Inflammatory macrophage (primary cell): ENCODE results near the gene NFAT5.
"Not testable (repeated sequence)": the region's sequence is repeated elsewhere in the genome, so short reads cannot be mapped to it uniquely, and the experiment has no call there.

Experiments used
- DNase-seq, 2 donors: peaks; one replicate each; pipeline ENCODE4 v3.0.0-alpha.2; 2020 to 2022

The NFAT5 gene

DNA sequence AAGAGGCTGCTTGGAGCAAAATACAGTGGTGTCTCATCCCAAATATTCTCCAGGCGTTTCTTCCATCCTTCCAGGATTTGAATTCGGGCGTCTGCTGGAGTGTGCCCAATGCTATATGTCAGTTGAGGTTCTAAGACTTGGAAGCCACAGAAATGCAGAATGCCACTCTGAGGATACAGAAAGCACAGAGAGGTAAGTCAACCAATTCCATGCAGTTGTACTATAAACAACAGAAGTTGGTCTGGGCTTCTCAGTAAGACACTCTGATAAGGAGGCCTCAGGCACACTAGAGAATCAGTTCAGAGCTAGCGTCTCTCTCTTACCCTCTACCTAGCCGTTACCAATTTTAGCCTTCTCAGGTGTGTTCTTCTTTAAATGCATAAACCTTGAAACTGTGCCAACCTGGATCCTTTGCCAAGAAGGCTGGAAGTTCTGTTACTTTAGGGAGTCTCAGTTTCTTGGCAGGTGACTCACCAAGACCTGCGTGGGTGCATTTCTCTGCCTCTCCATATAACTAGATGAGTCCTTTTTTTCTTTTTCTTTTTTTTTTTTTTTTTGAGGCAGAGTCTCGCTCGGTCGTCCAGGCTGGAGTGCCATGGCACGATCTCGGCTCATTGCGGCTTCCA is 145.5 kb downstream of the NFAT5 start:
- DNase-seq, result no peak

DNA sequence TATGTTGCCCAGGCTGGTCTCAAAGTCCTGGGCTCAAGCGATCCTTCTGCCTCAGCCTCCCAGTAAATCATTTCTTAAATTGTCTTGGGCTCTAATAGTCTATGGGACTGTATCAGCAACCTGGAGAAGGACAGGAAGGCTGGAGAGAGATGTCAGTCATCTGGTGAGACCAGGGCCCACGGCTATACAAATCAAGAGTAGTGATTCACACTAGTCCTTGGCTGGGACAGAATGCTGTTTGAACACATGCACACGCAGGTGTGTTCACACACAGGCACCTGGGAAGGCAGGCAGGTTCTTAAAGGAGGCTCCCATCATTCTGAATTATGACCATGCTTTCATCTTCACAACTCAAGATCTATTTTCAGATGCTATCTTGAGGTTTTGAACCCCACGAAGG is 146.5 kb downstream of the NFAT5 start:
- DNase-seq, result no peak

DNA sequence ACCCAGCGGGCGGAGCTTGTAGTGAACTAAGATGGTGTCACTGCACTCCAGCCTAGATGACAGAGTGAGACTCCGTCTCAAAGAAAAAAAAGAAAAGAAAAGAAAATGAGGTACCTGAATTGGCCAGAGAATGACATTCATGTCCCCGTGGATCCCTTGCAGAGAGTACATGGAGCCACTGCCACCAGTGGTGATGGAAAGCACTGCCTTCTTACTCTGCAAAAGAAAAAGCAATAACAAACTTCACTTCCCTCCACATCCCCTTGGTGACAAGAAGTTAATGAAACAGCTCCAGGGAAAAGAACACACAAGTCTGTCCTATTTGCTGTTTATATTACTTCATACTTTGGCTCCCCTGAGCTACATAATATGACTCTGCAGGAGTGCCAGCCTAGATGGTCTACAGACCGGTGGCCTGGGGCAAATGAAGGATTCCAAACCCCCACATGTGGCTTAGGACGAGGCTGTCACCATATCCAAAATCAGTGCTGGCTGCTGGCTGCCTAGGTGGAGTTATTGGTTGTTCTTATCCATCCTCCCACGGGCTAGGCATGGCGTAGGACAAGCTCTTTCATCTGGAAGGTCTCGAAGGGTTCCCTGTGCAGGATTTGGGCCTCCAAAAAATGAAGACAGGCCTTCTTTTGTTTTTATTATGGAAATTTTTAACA is 147.3 kb downstream of the NFAT5 start:
- DNase-seq, result no peak

DNA sequence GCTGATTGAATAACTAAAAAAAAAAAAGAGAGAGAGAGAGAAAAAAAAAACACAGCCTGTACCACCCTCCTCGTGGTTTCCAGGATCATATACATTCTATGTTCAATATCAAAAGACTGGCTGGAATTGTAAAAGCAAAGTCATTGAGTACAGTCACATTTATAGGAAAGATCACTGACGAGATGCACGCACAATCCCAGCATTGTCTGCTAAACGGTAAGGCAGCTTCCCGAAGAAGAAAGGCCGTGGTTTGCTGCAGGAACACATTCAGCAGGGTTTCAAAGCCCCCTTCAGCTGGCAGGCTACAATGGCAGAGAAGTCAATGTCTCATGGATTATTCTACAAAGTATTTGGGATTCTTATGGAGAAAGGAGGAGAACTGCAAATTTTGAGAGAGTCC is 151.3 kb downstream of the NFAT5 start:
- DNase-seq, result no peak

DNA sequence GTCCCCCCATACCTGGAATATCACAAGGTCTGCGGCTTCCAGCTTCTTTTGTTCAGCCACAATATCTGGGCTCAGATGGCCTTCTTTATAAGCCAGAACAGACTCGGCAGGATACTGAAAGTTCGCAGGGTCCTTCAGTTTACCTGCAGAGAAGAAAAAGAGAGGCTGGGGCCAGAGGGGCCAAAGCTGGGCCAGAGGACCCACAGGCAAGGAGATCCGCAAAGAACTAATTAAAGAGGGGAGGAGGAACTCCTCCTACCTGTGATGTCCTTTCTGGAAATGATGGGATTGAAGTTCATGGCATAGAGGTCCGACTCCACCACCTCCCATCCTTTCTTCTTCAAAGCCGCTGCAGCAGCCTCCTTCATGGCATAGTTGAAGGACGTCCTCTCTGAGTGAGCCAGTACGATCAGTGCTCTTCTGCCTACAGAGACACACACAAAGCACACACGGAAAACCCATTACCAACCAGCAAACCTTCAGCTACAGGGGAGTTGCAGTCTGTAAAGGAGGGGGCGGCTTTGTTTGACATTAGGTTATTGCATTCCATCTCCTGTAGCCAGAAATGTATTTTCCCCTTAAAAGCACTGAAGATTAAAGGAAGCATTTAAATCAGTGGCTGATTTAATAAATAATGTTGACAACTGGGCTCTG is 152.5 kb downstream of the NFAT5 start:
- DNase-seq, result no peak

DNA sequence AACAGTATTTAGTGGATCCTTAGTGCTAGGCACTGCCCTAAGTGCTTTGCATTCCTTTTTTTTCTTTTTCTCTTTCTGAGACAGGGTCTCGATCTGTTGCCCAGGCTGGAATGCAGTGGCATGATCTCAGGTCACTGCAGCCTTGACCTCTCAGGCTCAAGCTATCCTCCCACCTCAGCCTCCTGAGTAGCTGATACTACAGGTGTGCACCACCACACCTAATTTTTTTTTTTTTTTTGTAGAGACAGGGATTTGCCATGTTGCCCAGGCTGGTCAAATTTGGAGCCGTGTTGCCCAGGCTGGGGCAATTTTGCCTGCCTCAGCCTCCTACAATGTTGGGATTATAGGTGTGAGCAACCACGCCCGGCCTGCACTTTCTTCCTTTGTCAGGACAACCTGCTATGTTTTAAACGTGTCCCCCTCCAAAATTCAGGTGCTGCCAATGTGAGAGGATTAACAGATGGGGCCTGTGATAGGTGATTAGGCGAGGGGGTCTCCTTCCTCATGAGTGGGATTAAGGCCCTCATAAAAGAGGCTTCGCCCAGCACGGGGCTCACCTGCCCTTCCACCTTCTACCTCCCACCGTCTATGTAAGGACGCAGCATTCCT is 155.2 kb downstream of the NFAT5 start:
- no peak for DNase-seq

DNA sequence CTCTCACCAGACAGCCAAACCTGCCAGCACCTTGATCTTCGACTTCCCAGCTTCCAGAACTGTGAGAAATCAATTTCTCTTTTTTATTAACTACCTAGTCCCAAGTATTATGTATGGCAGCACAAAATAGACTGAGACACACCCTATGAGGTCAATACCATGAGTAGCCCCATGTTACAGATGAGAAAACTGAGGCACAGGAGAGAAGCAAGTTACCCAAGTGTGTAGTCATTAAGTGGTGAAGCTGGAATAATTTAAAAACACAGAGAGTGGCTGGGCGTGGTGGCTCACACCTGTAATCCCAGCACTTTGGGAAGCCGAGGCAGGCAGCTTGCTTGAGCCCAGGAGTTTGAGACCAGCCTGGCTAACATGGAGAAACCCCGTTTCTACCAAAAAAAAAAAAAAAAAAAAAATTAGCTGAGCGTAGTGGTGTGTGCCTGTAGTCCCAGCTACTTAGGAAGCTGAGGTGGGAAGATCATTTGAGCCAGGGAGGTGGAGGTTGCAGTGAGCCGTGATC is 155.7 kb downstream of the NFAT5 start:
- no peak for DNase-seq

DNA sequence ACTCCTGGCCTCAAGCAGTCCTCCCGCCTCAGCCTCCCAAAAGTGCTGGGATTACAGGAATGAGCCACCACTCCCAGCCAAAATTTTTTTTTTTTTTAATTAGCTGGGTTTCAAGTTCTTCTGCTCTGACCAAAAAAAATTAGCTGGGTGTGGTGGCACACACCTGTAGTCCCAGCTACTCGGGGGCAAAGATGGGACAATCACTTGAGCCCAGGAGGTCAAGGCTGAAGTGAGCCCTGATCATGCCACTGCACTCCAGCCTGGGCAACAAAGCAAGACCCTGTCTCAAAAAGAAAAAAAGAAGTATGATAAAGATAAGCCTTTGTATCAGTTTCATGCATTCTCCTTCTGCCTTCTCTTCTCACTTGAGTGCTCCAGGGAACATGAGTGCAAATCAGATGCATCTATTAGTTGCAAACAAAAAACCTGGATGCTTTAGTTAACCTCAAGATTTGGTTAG is 158.7 kb downstream of the NFAT5 start:
- no peak for DNase-seq

DNA sequence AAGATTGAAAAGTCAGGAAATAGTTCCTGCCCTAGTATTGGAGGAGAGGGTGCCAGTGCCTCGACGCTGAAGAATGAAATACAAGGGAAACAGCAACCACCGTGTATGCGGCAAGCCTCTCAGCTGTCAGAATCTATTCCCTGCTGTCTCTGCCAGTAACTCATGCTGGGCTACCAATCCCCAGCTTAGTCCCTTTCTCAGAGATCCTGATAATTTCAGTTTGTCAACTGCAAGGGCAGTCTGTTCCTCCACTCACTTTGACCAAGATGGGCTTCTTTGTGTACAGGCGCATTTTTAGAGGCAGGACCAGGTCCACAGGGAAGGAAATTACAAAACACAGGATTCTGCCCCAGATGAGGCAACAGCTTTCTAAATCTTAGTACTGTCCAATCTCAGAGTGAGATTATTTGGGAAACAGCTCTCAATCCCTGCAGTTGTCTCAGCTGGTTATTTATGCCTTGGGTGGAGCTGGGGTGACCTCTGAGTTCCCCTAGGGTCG is 159.3 kb downstream of the NFAT5 start:
- DNase-seq, result peak in 1 of 2 donors; percentile 3

DNA sequence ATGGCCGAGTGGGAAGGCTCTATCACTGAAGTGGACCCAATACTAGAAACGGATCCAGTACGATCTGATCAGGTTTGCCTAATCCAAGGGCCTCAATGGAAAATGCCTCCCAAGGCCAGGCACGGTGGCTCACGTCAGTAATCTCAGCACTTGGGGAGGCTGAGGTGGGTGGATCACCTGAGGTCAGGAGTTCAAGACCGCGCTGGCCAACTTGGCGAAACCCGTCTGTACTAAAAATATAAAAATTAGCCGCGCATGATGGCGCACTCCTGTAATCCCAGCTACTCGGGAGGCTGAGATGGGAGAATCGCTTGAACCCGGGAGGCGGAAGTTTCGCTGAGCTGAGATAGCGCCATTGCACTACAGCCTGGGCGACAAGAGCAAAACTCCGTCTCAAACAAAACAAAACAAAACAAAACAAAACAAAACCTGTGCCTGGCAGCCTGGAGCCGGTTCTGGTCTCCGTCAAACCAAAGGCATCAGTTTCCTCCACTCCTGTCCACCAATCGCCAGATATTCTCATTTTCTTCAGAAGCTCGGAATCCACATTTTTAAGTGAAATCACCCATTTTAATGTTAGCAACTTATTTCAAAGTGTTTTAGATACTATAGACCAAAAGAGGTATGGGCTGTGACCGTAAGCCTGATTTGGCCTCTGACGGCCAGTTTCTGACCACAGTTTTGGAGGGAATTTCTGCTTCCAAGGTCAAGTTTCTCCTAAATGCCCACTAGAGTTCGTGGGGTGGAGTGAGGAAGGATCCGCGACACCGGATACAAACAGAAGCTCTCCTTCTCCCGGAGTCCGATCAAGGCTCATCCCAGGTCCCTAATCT is 159.9 kb downstream of the NFAT5 start:
- no peak for DNase-seq

DNA sequence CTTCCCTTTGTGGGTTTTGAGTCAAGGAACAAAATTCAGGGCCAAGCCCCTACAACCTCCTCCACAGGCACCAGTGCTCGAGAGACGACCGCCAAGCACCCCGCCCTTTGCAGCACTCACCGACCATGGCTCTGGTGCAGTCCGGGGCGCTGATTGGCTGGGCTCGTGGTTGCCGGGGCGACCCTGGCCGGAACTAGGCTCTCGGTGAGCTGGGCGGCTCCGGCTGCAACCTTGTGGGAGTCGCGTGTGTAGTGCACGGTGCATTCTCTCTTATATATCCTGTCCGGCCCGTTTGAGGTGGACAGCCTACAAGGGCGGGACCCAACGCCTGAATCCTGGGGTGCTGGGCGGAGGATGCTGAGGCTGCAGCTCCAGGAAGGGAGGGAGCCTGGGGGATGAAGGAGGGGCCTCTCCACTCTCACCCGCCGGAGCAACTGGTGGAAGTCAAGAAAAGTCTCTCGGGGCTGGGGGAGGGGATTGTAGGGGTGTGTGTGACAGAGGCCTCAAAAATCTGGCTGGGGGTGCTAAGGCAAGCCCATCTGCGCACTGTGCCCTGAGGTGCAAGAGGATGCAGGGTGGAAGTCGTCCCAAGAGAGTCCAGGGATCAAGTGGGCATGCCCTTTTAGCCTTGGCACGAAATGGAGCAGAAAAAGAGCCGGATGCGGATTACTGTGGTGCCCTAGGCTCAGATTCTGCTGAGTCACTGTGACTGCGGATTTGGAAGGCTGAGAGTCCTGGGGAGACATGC is 160.7 kb downstream of the NFAT5 start, which contains the start of gene NQO1:
Gene NQO1, minus strand, starts transcription at position 248 of the 748 bp plus-strand sequence. Its CDS starts 121 bp downstream, at position 127.
- DNase-seq, result peak; percentile 88 to 95

DNA sequence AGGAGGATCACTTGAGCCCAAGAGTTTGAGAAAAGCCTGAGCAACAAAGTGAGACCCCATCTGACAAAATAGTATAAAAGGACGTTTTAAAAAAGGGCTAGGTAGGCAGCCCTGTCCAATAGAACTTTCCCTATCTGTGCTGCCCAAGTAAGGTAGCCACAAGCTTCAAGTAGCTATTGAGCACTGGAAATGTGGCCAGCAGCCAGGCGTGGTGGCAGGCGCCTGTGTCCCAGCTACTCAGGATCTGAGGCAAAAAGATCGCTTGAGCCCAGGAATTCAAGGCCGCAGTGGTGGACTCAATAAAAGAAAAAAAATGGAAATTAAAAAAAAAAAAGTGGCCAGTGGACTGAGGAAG is 162.1 kb downstream of the NFAT5 start:
- no peak for DNase-seq

DNA sequence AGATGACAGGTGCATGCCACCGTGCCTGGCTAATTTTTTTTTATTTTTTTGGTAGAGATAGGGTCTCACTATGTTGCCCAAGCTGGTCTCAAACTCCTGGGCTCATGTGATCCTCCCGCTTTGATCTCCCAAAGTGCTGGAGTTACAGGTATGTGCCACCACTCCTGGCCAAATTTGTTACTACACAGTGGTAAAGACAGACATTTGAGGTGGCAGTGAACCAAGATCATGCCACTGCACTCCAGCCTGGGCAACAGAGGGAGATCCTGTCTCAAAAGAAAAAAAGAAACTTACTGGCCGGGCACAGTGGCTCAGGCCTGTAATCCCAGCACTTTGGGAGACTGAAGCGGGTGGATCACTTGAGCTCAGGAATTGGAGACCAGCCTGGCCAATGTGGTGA is 163.3 kb downstream of the NFAT5 start:
- DNase-seq, result not testable (repeated sequence)

DNA sequence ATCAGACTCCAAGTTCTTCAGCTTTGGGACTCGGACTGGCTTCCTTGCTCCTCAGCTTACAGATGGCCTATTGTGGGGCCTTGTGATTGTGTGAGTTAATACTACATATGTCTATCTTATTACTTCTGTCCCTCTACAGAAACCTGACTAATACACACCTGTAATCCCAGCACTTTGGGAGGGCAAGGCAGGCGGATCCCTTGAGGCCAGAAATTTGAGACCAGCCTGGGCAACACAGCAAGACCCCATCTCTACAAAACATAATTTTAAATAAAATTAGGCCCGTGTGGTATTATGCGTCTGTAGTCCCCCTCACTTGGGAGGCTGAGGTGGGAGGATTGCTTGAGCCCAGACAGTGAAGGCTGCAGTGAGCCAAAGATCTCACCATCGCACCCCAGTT is 165.5 kb downstream of the NFAT5 start:
- DNase-seq, result not testable (repeated sequence)

DNA sequence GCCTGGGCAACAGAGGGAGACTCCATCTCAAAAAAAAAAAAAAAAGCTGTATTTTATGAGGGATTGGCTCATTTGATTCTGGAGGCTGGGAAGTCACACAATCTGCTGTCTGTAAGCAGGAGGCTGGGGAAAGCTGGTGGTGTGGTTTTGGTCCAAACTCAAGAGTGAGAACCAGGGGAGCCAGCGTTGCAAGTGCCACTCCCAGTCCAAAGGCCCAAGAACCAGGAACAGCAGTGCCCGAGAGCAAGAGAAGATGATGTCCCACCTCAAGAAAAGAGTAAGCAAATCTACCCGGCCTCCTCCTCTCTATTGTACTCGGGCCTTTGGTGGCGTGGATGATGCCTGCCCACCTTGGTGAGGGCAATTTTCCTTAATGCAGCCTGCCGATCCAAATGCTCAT is 166.3 kb downstream of the NFAT5 start:
- DNase-seq, result no peak

DNA sequence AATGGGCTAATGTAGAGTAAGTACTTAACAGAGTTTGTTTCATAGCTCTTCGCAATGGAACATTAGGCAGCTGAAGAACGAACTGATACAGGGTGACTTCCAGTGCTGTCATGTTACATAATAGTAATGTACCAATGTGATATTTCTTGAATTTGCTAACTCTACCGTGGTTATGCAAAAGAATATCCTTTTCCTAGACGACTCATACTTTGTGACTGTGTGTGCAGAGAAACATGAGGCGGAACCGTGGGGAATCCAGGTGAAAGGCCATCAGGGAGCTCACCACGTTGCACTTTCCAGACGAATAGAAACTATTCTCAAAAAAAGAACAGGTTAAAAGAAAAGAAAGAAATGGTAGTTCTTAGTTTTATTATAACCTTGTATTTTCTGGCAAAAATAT is 175.8 kb downstream of the NFAT5 start:
- DNase-seq, result peak; percentile 7 to 30

DNA sequence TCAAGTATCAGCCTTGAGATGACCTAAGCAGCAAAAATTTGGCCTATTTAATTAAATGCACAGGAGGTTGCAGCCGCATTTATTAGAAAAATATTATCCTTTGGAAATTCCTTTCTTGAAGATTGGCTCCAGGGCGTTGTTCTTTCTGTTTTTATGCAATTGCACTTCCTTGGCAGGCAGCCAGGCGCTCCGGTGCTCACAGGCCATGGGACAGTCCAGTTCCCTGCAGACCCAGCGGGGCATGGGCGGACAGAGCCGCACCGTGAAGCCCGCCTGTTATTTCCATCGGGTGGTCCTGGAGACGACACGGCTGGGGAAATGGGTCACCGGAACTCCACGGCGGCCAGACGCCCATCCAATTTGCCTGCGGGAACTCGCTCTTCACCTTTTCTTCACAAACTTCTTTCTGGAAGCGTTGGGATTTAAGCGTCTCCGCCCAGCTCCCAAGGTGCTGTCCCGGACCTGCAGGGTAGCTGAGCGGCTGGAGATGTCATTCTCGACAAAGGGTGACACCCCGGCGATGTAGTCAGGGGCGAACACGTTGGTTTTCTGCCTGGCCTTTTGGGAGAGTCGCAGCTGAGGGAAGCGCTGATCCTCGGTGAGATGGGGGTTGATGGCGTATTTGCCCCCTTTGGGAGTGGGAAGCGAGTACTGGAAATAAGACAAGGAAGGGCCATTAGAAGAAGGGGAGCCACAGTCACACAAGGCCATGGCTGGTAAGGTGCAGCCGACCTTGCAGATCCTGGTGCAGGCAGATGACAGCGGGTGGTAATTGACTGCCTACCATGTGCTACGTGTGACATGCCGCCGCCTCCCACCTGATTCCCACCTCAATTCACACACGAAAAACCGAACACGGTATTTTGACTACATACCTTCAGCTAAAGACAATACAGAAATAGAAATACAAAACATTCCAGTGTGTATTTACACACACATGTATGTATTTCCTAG is 176.5 kb downstream of the NFAT5 start:
- DNase-seq, result no peak

DNA sequence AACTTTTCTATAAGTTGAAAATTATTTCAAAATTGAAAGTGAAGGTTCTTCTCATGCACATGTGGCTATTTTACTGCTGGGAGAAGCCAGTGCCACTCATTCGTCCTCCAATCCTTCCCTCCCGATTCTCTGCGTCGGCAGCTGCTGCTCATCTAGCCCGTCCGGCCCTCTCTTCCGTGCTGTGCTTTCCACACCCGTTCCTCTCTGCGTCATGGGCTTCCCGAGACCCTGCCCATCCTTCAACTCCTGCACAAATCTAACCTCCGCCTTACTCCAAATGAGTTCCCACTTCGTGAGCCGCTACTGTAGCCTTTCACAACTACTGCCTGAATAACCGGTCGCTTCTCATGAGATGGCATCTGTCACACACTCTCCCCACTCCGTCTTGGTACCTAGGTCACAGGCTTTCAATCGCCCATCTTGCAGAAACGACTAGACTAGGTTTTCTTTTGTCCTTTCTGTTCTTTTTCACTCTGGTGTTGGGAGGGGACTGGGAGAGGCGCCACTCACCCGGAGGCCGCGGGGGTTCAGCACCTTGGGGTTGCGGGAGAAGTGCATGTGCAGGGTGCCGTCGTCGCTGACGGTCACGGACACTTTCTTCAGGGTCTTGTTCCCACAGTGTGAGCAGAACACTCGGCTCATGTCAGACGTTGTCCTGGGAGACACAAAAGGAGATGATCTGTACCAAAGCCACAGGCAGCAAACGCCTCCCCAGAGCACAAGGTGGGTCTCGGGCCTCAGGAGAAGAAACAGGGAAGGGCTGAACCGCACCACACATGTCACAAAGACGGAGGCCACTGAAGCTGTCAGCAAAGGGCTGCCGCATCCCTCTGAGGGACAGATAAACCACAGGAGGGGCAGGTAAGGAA is 178.8 kb downstream of the NFAT5 start:
- DNase-seq, result no peak

DNA sequence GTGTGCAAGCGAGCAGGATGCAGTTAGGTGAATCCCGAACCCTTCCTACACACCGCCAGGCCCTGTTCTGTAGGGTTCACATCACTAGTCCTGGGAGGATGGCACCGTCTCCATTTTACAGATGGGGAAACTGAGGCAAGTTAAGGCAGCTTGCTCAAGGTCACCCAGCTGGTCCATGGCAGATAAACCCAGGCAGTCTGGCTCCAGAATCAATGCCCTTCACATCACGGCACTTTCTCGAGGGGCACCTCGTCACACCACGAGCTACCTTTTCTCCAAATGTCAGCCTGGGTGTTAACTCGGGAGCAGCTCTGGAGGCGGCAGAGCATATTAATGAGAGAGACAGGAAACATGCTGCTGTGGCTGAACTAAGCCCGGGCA is 179.5 kb downstream of the NFAT5 start:
- DNase-seq, result no peak
